GM12892 (cell line): ENCODE measurements around the gene ARHGEF3.

Experiments used
- POLR2A ChIP-seq: IDR thresholded peaks from 2 replicates; pipeline ENCODE4 v1.6.1; 2011; ENCODE audit warnings: low read depth, low read length, control low read depth
- POLR2AphosphoS5 ChIP-seq: IDR thresholded peaks from 2 replicates; pipeline ENCODE4 v1.6.1; 2011; ENCODE audit warnings: low read depth, low read length, control low read depth

DNA sequence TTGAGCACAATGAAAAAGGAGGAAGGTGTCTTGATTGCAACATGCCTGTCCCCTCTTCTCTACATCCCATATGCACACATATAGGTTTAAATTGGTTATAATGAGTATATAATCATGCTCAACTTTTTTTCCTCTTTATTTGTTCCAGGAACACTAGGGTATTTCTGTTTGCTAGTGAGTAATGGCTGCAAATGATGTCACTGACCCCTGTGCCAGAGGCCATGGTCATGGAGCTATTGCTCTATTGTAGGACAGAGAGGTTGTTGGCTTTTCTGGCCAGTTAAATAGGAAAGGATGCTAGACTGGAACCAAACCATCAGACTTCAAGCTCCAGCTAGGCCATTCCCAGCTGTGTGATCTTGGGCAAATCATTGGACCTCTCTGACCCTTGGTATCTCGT lies 9.6 kb downstream of the ARHGEF3 start:
- TF ChIP-seq POLR2AphosphoS5: no peak
- TF ChIP-seq POLR2A: no peak
